Stomach (tissue), 9 donors: ENCODE measurements around the gene AIM2. TPM values are rescaled to one million over a fixed set of nuclear protein-coding genes. Genes with fewer than 3 reads are reported as not detected.

Source experiments
- DNase-seq, 2 donors: peaks; one replicate each; pipeline versions ENCODE4 v3.0.0 to v3.0.0-alpha.2; 2013 to 2019
- H3K27ac ChIP-seq, 5 donors: fragments of 200-600 bp in 4 of 5; sonication (generic) in 4 of 5; one replicate each; pipeline ENCODE4 v1.5.1; 2013 to 2019; ENCODE audit warnings: mild to moderate bottlenecking in 1 of 5, moderate library complexity in 1 of 5
- H3K27me3 ChIP-seq, 3 donors: fragments of 200-600 bp; sonication (generic); one replicate each; pipeline ENCODE4 v1.5.1; 2017 to 2019; ENCODE audit warnings: mixed run types in 1 of 3
- H3K36me3 ChIP-seq, 4 donors: fragments of 200-600 bp; sonication (generic); 1 replicate in 3 of 4; 2 replicates in 1 of 4; pipeline ENCODE4 v1.5.1; 2016 to 2019
- H3K4me1 ChIP-seq, 4 donors: fragments of 200-600 bp; sonication (generic); one replicate each; pipeline ENCODE4 v1.5.1; 2016 to 2019
- H3K4me3 ChIP-seq, 4 donors: fragments of 200-600 bp; sonication (generic) in 3 of 4; one replicate each; pipeline ENCODE4 v1.5.1; 2016 to 2019; ENCODE audit warnings: mild to moderate bottlenecking in 1 of 4
- H3K9me3 ChIP-seq, 4 donors: fragments of 200-600 bp; sonication (generic); one replicate each; pipeline ENCODE4 v1.5.1; 2016 to 2019
- EP300 ChIP-seq: sonication (generic); formaldehyde crosslinking; IDR thresholded peaks from one replicate; pipeline ENCODE4 v1.6.1; 2017; ENCODE audit warnings: antibody characterized with exemption
- POLR2A ChIP-seq, 4 donors: fragments of 450-650 bp; IDR thresholded peaks; one replicate each; pipeline ENCODE4 v1.6.1; 2016; ENCODE audit warnings: antibody characterized with exemption in 4 of 4, control low read depth in 2 of 4, mild to moderate bottlenecking in 1 of 4, moderate library complexity in 1 of 4
- POLR2AphosphoS5 ChIP-seq, 3 donors: sonication (generic); formaldehyde crosslinking; IDR thresholded peaks; one replicate each; pipeline ENCODE4 v1.6.1; 2016; ENCODE audit warnings: antibody characterized with exemption in 3 of 3
- WGBS, 5 donors: extraction: QIAGEN DNeasy Blood & Tissue Kit in 3 of 5; methylation state at CpG; one replicate each; pipeline versions ENCODE4 v1.1.5 to v1.1.7; 2013 to 2018; 5-methylcytosine and 5-hydroxymethylcytosine counted together
- intact Hi-C: fragments of 100-400 bp; cut with DNase I; formaldehyde crosslinking; loops from one replicate; pipeline ENCODE4 v1.15.1; 2023; ENCODE audit warnings: low total_unique reads
- polyA plus RNA-seq, 3 donors: library from polyadenylated mRNA; stranded (reverse); fragments of 200-250 nt; gene quantifications; one replicate each; pipeline ENCODE4 v1.2.3, GENCODE V29; 2013
- total RNA-seq, 5 donors: library from RNA; depleted of rRNA; stranded (reverse); fragments of >200 nt; gene quantifications; one replicate each; pipeline versions ENCODE4 v1.1.0 to v1.2.3, GENCODE V29; 2014 to 2016
- TF ChIP-seq, protein P1 (sequence below), 7 experiments: fragments of 450-650 bp in 4 of 7; fragments of 200-600 bp in 3 of 7; sonication (generic) in 3 of 7; IDR thresholded peaks; one replicate each; pipeline ENCODE4 v1.5.1; 2016 to 2019; ENCODE audit warnings: antibody characterized with exemption in 7 of 7, control low read depth in 2 of 7, mild to moderate bottlenecking in 1 of 7
- donor health status: healthy with polysubstance abuse.
- donor health status: Bipolar disorder and iron deficiency.
- donor health status: healthy.

Gene AIM2
- total and polyA plus RNA-seq, 8 donors = 0.50 to 4.4 (median 1.6) TPM; not detected in 4

DNA sequence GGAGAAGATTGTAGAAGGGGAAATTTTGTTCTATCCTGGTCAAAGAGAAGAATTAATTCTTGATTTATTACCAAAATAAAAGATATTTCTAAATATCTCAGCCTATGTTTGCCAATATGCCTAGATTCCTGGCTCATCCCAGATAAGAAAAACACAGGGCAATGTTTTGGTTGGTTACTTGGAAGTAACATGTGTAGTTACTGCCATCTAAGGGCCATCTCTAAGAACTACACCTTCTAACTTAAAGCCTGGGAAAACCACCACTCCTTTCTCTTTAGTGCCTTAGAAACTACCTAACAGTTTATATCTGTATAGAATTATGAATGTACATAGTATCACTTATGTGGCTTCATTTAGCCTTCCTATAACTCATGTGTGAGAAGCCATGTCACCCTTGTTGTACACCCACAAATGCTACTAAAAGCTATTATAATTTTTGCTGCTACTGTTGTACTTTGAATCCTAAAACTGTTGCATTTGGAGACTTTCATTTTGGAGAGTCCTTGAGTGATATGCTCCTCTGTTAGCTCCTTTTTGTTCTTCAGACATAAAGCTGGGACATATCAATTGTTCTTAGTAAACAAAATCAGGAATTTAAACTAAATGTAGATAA, 4.5 kb downstream of the AIM2 start:
- no peak overlapping the region for H3K27ac ChIP-seq
- DNase-seq = peak in 1 of 2 donors; percentile 79
- intact Hi-C loops = loop anchor here (10.0 kb wide), 1 partner anchor 867 kb away; no protein-coding TSS in a partner anchor

GRCh38 chr1:159068886-159069285, 7.7 kb downstream of the AIM2 start:
- WGBS, 5 donors = 81 to 93% (median 86%) methylated on average over 2 of the region's 2 CpGs
- no peak for TF ChIP-seq EP300
- TF ChIP-seq POLR2A (IDR thresholded peaks at IDR 0.05) = no peak
- no peak for TF ChIP-seq POLR2AphosphoS5 (IDR thresholded peaks at IDR 0.05)
- TF ChIP-seq, protein P1, sequence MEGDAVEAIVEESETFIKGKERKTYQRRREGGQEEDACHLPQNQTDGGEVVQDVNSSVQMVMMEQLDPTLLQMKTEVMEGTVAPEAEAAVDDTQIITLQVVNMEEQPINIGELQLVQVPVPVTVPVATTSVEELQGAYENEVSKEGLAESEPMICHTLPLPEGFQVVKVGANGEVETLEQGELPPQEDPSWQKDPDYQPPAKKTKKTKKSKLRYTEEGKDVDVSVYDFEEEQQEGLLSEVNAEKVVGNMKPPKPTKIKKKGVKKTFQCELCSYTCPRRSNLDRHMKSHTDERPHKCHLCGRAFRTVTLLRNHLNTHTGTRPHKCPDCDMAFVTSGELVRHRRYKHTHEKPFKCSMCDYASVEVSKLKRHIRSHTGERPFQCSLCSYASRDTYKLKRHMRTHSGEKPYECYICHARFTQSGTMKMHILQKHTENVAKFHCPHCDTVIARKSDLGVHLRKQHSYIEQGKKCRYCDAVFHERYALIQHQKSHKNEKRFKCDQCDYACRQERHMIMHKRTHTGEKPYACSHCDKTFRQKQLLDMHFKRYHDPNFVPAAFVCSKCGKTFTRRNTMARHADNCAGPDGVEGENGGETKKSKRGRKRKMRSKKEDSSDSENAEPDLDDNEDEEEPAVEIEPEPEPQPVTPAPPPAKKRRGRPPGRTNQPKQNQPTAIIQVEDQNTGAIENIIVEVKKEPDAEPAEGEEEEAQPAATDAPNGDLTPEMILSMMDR (IDR thresholded peaks at IDR 0.05) = no peak
- Histone ChIP-seq H3K9me3 (no peaks in the 10 kb centered on the region), H3K27ac (peak overlapping the region in 2 of 5 donors; percentile 59 to 60), H3K36me3 (no peaks in the 10 kb centered on the region), H3K27me3 (no peaks in the 10 kb centered on the region), H3K4me1 (peaks cover 0 to 8% (median 2%) of the 10 kb centered on the region in 4 donors), H3K4me3 (no peak overlapping the region)
- DNase-seq = no peak
- intact Hi-C loops = no loop called here

More for the DNA sequence above, 4.5 kb downstream of the AIM2 start:
- Histone ChIP-seq H3K9me3 (no peaks in the 10 kb centered on the region), H3K36me3 (no peaks in the 10 kb centered on the region), H3K4me3 (no peak overlapping the region), H3K4me1 (peaks cover 0 to 8% (median 2%) of the 10 kb centered on the region in 4 donors), H3K27me3 (no peaks in the 10 kb centered on the region)
- TF ChIP-seq, protein P1 (IDR thresholded peaks at IDR 0.05) = peak in 4 of 7 experiments; percentile 47 to 79 (median 56)
- no peak for TF ChIP-seq POLR2A (IDR thresholded peaks at IDR 0.05)

DNA sequence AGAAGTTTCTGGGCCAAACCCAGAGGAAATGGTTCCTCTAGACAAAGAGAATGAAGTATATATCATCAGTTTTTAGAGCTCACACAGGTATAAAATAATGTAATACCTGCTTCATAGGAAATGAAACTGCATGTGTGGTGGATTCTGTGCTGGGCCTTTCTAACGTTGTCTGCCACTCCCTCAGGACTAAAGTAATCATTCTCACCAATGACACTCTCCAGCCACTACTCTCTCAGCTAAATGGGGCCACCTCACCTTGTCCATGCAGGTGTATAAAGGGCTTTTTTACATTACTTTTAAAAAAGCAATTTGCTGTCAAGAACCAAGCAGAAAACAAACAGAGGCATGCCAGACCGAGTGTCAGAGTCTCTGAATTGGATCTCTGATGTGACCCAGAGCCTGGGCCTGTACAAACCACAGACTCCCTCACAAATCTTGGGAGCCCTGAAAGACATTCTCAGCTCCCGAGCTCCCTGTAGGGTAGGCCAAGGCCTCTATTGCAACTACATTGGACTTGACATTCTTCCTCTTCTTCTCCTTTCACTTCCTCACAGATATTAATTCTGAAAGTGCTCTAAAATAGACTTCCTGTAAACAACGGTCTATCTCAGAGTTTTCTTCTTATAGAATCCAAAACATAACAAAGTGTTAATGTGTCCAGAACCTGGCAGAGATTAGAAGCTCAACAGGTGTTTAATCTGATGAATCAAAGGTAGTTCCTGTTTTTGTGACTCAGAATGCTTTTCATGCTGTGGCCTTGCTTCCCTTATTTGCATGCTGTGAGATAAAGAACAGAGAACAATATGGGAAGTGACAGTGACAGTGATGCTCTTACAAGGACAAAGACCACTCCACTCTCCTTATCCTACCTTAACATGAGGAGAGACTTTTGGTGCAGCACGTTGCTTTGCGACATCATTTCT, 8.6 kb downstream of the AIM2 start:
- peaks cover 0 to 8% (median 2%) of the 10 kb centered on the region in 4 donors for H3K4me1 ChIP-seq
- peak overlapping the region in 4 of 5 donors; percentile 30 to 60 (median 47) for H3K27ac ChIP-seq
- H3K27me3 ChIP-seq = no peaks in the 10 kb centered on the region
- H3K36me3 ChIP-seq = no peaks in the 10 kb centered on the region
- intact Hi-C loops = no loop called here
- 38 to 49% (median 42%) methylated on average over 6 of the region's 6 CpGs for WGBS, 5 donors
- no peaks in the 10 kb centered on the region for H3K9me3 ChIP-seq
- no peak overlapping the region for H3K4me3 ChIP-seq
- peak in 1 of 2 donors; percentile 25 for DNase-seq
- TF ChIP-seq EP300 (no peak), POLR2AphosphoS5 (IDR thresholded peaks at IDR 0.05) (no peak), POLR2A (IDR thresholded peaks at IDR 0.05) (no peak)
- TF ChIP-seq, protein P1 (IDR thresholded peaks at IDR 0.05) = no peak

DNA sequence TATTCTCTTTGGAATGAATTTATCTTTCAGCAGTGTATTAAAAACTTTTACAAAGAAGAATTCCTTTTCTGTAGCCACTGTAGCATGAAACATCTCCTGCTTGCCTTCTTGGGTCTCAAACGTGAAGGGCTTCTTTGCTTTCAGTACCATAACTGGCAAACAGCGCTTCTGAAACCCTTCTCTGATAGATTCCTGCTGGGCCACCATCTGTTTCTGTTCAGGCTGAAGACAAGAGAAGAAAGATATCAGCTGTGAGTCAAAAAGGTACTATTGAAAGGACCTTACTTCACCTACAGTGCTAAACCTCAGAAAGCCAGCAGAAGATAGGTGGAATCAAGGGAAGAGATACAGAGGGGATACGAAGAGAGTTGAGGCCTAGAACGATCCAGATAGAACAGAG, 10.5 kb downstream of the AIM2 start:
- intact Hi-C loops = no loop called here
- no peak for TF ChIP-seq POLR2A (IDR thresholded peaks at IDR 0.05)
- TF ChIP-seq, protein P1 (IDR thresholded peaks at IDR 0.05) = no peak
- no peak for TF ChIP-seq POLR2AphosphoS5 (IDR thresholded peaks at IDR 0.05)
- no peak for TF ChIP-seq EP300

More for the DNA sequence above, 10.5 kb downstream of the AIM2 start:
- WGBS, 5 donors = 80 to 85% (median 82%) methylated on average over 4 of the region's 4 CpGs
- H3K27me3 ChIP-seq = no peaks in the 10 kb centered on the region
- H3K27ac ChIP-seq = no peak overlapping the region
- H3K36me3 ChIP-seq = no peaks in the 10 kb centered on the region
- DNase-seq = no peak
- H3K9me3 ChIP-seq = no peaks in the 10 kb centered on the region
- H3K4me1 ChIP-seq = peaks cover 0 to 8% (median 2%) of the 10 kb centered on the region in 4 donors
- H3K4me3 ChIP-seq = no peak overlapping the region
